Measurements from ENCODE around the gene C3orf85.
"Not testable (repeated sequence)": the region's sequence is repeated elsewhere in the genome, so short reads cannot be mapped to it uniquely, and the experiment has no call there.

C3orf85 gene

DNA sequence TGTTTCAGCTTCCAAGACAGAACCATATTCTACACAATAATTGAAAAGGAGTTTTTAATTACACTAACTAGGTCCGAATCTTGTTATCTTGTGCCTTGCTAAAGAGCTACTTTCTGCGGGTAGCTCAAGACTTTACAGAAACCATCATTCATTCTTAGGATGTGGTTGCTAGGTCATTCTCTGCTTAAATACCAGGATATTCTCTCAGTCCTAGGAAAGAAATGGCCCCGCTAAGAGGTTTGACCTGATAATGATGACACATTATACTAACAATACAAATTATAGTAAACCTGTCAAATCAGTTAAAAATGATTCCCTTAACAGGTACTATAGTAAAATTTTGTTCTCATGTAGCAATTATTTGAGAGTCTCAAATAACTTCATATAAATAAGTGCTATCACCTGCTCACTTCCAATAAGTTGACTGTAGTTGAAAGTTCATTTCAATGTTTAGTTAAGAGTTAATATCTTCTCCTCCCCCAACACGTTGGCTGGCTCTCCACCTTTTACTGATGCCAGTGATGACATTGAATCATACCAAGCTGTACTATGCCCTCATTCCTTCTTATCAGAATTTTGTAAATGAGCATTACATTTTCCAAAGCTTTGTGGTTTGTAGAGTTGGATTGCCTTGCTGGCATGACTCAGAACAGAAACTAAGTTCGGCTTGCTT lies 3.6 kb upstream of the C3orf85 start:
- H4K20me1 ChIP-seq (ENCODE audit: insufficient read depth) = no peaks in the 10 kb centered on the region
- H3K27ac ChIP-seq = no peak overlapping the region
- H3K79me2 ChIP-seq (ENCODE audit: insufficient read depth, low read depth) = no peaks in the 10 kb centered on the region
- TF ChIP-seq, protein P1, sequence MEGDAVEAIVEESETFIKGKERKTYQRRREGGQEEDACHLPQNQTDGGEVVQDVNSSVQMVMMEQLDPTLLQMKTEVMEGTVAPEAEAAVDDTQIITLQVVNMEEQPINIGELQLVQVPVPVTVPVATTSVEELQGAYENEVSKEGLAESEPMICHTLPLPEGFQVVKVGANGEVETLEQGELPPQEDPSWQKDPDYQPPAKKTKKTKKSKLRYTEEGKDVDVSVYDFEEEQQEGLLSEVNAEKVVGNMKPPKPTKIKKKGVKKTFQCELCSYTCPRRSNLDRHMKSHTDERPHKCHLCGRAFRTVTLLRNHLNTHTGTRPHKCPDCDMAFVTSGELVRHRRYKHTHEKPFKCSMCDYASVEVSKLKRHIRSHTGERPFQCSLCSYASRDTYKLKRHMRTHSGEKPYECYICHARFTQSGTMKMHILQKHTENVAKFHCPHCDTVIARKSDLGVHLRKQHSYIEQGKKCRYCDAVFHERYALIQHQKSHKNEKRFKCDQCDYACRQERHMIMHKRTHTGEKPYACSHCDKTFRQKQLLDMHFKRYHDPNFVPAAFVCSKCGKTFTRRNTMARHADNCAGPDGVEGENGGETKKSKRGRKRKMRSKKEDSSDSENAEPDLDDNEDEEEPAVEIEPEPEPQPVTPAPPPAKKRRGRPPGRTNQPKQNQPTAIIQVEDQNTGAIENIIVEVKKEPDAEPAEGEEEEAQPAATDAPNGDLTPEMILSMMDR (conservative IDR thresholded peaks at IDR 0.05; ENCODE audit: low read depth, low read length) = no peak
- H3K4me2 ChIP-seq = no peak overlapping the region
- no peak overlapping the region for H3K9ac ChIP-seq
- no peaks in the 10 kb centered on the region for H3K36me3 ChIP-seq (ENCODE audit: insufficient read depth)
- H3K27me3 ChIP-seq (ENCODE audit: insufficient read depth, low read depth) = no peaks in the 10 kb centered on the region
- H3K4me3 ChIP-seq (IDR thresholded peaks at IDR 0.05; ENCODE audit: insufficient read depth, low read depth, low read length) = no peak overlapping the region
- no peak overlapping the region for H2AFZ ChIP-seq (ENCODE audit: low read depth)
- no peaks in the 10 kb centered on the region for H3K4me1 ChIP-seq (ENCODE audit: low read depth, poor library complexity, severe bottlenecking)

DNA sequence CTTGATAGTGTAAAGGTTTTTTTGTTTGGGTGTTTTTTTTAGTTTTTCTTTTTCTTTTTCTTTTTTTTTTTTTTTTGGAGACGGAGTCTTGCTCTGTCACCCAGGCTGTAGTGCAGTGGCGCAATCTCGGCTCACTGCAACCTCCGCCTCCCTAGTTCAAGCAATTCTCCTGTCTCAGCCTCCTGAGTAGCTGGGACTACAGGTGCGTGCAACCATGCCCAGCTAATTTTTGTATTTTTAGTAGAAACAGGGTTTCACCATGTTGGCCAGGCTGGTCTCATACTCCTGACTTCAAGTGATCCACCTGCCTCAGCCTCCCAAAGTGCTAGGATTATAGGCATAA lies 3.1 kb upstream of the C3orf85 start:
- not testable (repeated sequence) for H2AFZ ChIP-seq (ENCODE audit: low read depth); H3K4me2 ChIP-seq; H4K20me1 ChIP-seq (ENCODE audit: insufficient read depth); H3K27ac ChIP-seq; H3K79me2 ChIP-seq (ENCODE audit: insufficient read depth, low read depth); H3K4me1 ChIP-seq (ENCODE audit: low read depth, poor library complexity, severe bottlenecking); H3K9ac ChIP-seq; H3K27me3 ChIP-seq (ENCODE audit: insufficient read depth, low read depth); H3K36me3 ChIP-seq (ENCODE audit: insufficient read depth); H3K4me3 ChIP-seq (IDR thresholded peaks at IDR 0.05; ENCODE audit: insufficient read depth, low read depth, low read length)

DNA sequence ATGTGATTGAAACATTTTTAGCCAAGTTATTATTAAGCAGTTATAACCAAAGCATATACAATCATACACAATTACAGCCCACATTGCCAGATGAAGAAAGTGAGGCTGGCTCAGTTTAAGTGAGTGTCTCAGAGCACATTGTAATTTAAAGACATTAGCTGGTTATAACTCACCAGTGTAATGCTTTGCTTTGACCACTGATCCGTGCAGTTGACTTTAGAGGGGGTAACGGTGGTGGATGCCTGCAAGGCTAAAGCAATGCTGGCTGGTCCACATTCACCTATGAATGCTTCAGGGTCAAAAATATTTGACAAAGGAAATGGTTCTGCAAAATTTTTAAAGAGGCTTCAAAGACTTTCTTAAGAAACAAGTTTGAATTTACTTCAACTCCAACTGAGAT lies 1.2 kb downstream of the C3orf85 start:
- Histone ChIP-seq H3K79me2 (ENCODE audit: insufficient read depth, low read depth) (no peaks in the 10 kb centered on the region), H3K4me3 (IDR thresholded peaks at IDR 0.05; ENCODE audit: insufficient read depth, low read depth, low read length) (no peak overlapping the region), H3K27ac (no peak overlapping the region), H2AFZ (ENCODE audit: low read depth) (no peak overlapping the region), H3K9ac (no peak overlapping the region), H3K36me3 (ENCODE audit: insufficient read depth) (no peaks in the 10 kb centered on the region), H3K27me3 (ENCODE audit: insufficient read depth, low read depth) (no peaks in the 10 kb centered on the region), H3K4me2 (no peak overlapping the region), H3K4me1 (ENCODE audit: low read depth, poor library complexity, severe bottlenecking) (no peaks in the 10 kb centered on the region), H4K20me1 (ENCODE audit: insufficient read depth) (no peaks in the 10 kb centered on the region)
- TF ChIP-seq, protein P1 (conservative IDR thresholded peaks at IDR 0.05; ENCODE audit: low read depth, low read length) = no peak

DNA sequence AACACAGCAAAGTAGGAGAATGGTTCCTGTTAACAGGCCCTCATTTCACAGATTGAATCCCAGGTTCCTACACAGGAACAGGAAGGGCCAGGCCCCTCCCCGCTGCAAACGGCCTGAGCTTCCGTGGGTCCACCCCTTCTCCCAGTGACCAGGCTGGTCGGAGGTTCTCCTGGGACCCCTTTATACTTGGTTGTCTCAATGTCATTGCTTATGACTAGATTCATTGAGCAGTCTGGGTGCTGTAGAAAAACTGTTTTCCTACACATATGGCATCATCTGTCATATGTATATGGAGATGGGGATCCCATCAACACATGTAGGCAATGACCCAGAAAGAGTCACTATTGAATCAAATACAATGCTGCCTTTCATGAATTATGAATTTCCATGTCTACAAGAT lies 3.8 kb downstream of the C3orf85 start:
- Histone ChIP-seq H3K79me2 (ENCODE audit: insufficient read depth, low read depth) (no peaks in the 10 kb centered on the region), H4K20me1 (ENCODE audit: insufficient read depth) (no peaks in the 10 kb centered on the region), H3K36me3 (ENCODE audit: insufficient read depth) (no peaks in the 10 kb centered on the region), H3K27ac (no peak overlapping the region), H3K4me3 (IDR thresholded peaks at IDR 0.05; ENCODE audit: insufficient read depth, low read depth, low read length) (no peak overlapping the region), H3K9ac (no peak overlapping the region), H2AFZ (ENCODE audit: low read depth) (no peak overlapping the region), H3K27me3 (ENCODE audit: insufficient read depth, low read depth) (no peaks in the 10 kb centered on the region), H3K4me2 (no peak overlapping the region), H3K4me1 (ENCODE audit: low read depth, poor library complexity, severe bottlenecking) (no peaks in the 10 kb centered on the region)
- TF ChIP-seq, protein P1 (conservative IDR thresholded peaks at IDR 0.05; ENCODE audit: low read depth, low read length) = no peak

DNA sequence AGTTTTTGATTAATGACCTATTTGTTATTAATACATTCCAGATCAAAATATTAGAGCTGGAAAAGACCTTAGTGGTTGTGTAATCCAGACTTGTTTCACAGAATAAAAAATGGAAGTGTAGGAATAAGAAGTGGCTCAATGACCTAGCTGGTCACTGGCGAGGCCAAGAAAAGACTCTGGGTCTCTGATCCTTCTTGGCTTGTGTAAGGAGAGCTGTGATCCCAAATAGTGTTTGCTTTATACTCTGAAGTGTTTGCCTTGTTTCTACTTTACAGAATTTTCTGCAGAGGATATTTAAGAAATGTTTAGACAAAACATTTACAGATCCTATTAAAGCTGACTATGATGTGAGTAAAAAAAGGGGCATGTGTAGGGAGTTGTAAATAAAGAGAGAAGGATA lies 7.1 kb downstream of the C3orf85 start:
- Histone ChIP-seq H3K79me2 (ENCODE audit: insufficient read depth, low read depth) (no peaks in the 10 kb centered on the region), H3K4me1 (ENCODE audit: low read depth, poor library complexity, severe bottlenecking) (no peaks in the 10 kb centered on the region), H3K4me2 (no peak overlapping the region), H4K20me1 (ENCODE audit: insufficient read depth) (no peaks in the 10 kb centered on the region), H3K36me3 (ENCODE audit: insufficient read depth) (no peaks in the 10 kb centered on the region), H3K27me3 (ENCODE audit: insufficient read depth, low read depth) (no peaks in the 10 kb centered on the region), H3K9ac (no peak overlapping the region), H2AFZ (ENCODE audit: low read depth) (no peak overlapping the region), H3K27ac (no peak overlapping the region), H3K4me3 (IDR thresholded peaks at IDR 0.05; ENCODE audit: insufficient read depth, low read depth, low read length) (no peak overlapping the region)
- TF ChIP-seq, protein P1 (conservative IDR thresholded peaks at IDR 0.05; ENCODE audit: low read depth, low read length) = no peak
